IMR-90 (cell line): ENCODE data around the gene OR2T1. TPM values are rescaled to one million over a fixed set of nuclear protein-coding genes. Genes with fewer than 3 reads are reported as not detected.

ENCODE experiments used
- ATAC-seq: fragments of 200-7000 bp; cut with Tn5 transposase; 2 replicates; pipeline ENCODE4 v1.9.1; 2020; ENCODE audit warnings: low read depth, mild to moderate bottlenecking, moderate library complexity
- BruUV-seq: library from RNA; stranded (reverse); fragments of 400-500 nt; replicated peaks from 2 replicates; lab custom pipeline; 2021; lab: Mats Ljungman, UMichigan
- CTCF ChIA-PET: fragments of 300-600 bp; formaldehyde crosslinking; extraction: SDS; loops from one replicate; lab custom pipeline; 2021; ENCODE audit warnings: antibody characterized with exemption; lab: Yijun Ruan, JAX
- POLR2A ChIA-PET: fragments of 300-600 bp; sonication (Branson Sonifier 250); formaldehyde crosslinking; loops from one replicate; lab custom pipeline; 2022; ENCODE audit warnings: antibody characterized with exemption; ENCODE audit not compliant: unreplicated experiment; lab: Charles Lee
- DNase-seq: peaks from one replicate; pipeline ENCODE4 v3.0.0; 2013
- H2AFZ ChIP-seq: replicated peaks from 2 replicates; pipeline ENCODE3; 2013; ENCODE audit warnings: low read length, mild to moderate bottlenecking; ENCODE audit not compliant: poor library complexity
- H2AK5ac ChIP-seq: 2 replicates; pipeline ENCODE4 v1.6.1; 2013; ENCODE audit warnings: low read depth, low read length, inconsistent platforms
- H2AK9ac ChIP-seq: replicated peaks from 2 replicates; pipeline ENCODE3; 2013; ENCODE audit warnings: mild to moderate bottlenecking, low read depth, low read length, moderate library complexity; ENCODE audit not compliant: poor library complexity
- H2BK120ac ChIP-seq: 2 replicates; pipeline ENCODE4 v1.6.1; 2013; ENCODE audit warnings: low read depth, low read length, inconsistent platforms
- H2BK15ac ChIP-seq: 3 replicates; pipeline ENCODE4 v1.6.1; 2013; ENCODE audit warnings: low read depth, low read length, inconsistent platforms
- H2BK20ac ChIP-seq: 2 replicates; pipeline ENCODE4 v1.6.1; 2013; ENCODE audit warnings: low read depth, mild to moderate bottlenecking, inconsistent platforms, low read length, moderate library complexity
- H2BK5ac ChIP-seq: 2 replicates; pipeline ENCODE4 v1.6.1; 2013; ENCODE audit warnings: mild to moderate bottlenecking, low read depth, low read length, inconsistent platforms; ENCODE audit not compliant: poor library complexity, severe bottlenecking
- H3K14ac ChIP-seq: replicated peaks from 2 replicates; pipeline ENCODE4 v1.6.1; 2013; ENCODE audit warnings: low read depth, low read length, inconsistent platforms
- H3K18ac ChIP-seq: 2 replicates; pipeline ENCODE4 v1.6.1; 2013; ENCODE audit warnings: low read depth, low read length, control low read depth
- H3K23ac ChIP-seq: 2 replicates; pipeline ENCODE4 v1.6.1; 2013; ENCODE audit warnings: low read depth, low read length, inconsistent platforms
- H3K27ac ChIP-seq: 2 replicates; pipeline ENCODE4 v1.5.1; 2013; ENCODE audit warnings: mild to moderate bottlenecking, control low read depth, low read length; ENCODE audit not compliant: insufficient read depth
- H3K27me3 ChIP-seq: 2 replicates; pipeline ENCODE4 v1.6.1; 2013; ENCODE audit warnings: low read length; ENCODE audit not compliant: control insufficient read depth, insufficient read depth
- H3K36me3 ChIP-seq: 2 replicates; pipeline ENCODE4 v1.6.1; 2013; ENCODE audit warnings: low read length, mixed read lengths; ENCODE audit not compliant: control insufficient read depth, insufficient read depth
- H3K4ac ChIP-seq: 2 replicates; pipeline ENCODE4 v1.6.1; 2013; ENCODE audit warnings: low read depth, low read length, inconsistent platforms
- H3K4me1 ChIP-seq: 2 replicates; pipeline ENCODE4 v1.6.1; 2013; ENCODE audit warnings: low read length, mixed read lengths; ENCODE audit not compliant: control insufficient read depth, insufficient read depth
- H3K4me2 ChIP-seq: 2 replicates; pipeline ENCODE4 v1.6.1; 2013; ENCODE audit warnings: low read depth, mild to moderate bottlenecking, control low read depth, low read length, moderate library complexity
- H3K4me3 ChIP-seq: 2 replicates; pipeline ENCODE4 v1.5.1; 2013; ENCODE audit warnings: low read depth, mild to moderate bottlenecking, control low read depth, low read length, moderate library complexity; ENCODE audit not compliant: insufficient read depth
- H3K56ac ChIP-seq: 2 replicates; pipeline ENCODE4 v1.6.1; 2013; ENCODE audit warnings: low read length, inconsistent platforms; ENCODE audit not compliant: insufficient read depth; ENCODE audit errors: extremely low read depth
- H3K79me1 ChIP-seq, 2 experiments: 2 replicates each; pipeline ENCODE4 v1.6.1; 2013; ENCODE audit warnings: low read length in 2 of 2, inconsistent platforms in 1 of 2, low read depth in 1 of 2
- H3K9ac ChIP-seq: 2 replicates; pipeline ENCODE4 v1.6.1; 2013; ENCODE audit warnings: low read depth, low read length, control low read depth
- H3K9me1 ChIP-seq: 2 replicates; pipeline ENCODE4 v1.6.1; 2013; ENCODE audit warnings: low read length, inconsistent platforms; ENCODE audit not compliant: insufficient read depth
- H3K9me3 ChIP-seq: 2 replicates; pipeline ENCODE4 v1.6.1; 2013; ENCODE audit warnings: low read length; ENCODE audit not compliant: control insufficient read depth, insufficient read depth
- H4K20me1 ChIP-seq: 2 replicates; pipeline ENCODE4 v1.6.1; 2013; ENCODE audit warnings: low read length, inconsistent platforms; ENCODE audit not compliant: insufficient read depth
- H4K5ac ChIP-seq: 2 replicates; pipeline ENCODE4 v1.6.1; 2013; ENCODE audit warnings: mild to moderate bottlenecking, low read depth, low read length, control low read depth
- H4K8ac ChIP-seq, 2 experiments: 2 replicates each; pipeline ENCODE4 v1.6.1; 2013; ENCODE audit warnings: low read depth in 2 of 2, low read length in 2 of 2, control low read depth in 1 of 2, inconsistent platforms in 1 of 2
- H4K91ac ChIP-seq: 2 replicates; pipeline ENCODE4 v1.6.1; 2013; ENCODE audit warnings: low read depth, low read length, inconsistent platforms; ENCODE audit not compliant: insufficient read depth
- BHLHE40 ChIP-seq: fragments of 150-350 bp; IDR thresholded peaks from 2 replicates; pipeline ENCODE4 v1.6.1; 2016; ENCODE audit warnings: mild to moderate bottlenecking, low read depth, low read length
- CHD1 ChIP-seq: IDR thresholded peaks from 2 replicates; pipeline ENCODE4 v1.6.1; 2012; ENCODE audit warnings: low read depth, low read length, improper control_type of control experiment
- FOS ChIP-seq: fragments of 150-350 bp; IDR thresholded peaks from 2 replicates; pipeline ENCODE4 v1.6.1; 2016; ENCODE audit warnings: low read depth, low read length
- MAFK ChIP-seq: IDR thresholded peaks from 2 replicates; pipeline ENCODE4 v1.6.1; 2012; ENCODE audit warnings: low read depth, low read length, improper control_type of control experiment
- MXI1 ChIP-seq: IDR thresholded peaks from 2 replicates; pipeline ENCODE4 v1.6.1; 2012; ENCODE audit warnings: low read depth, mild to moderate bottlenecking, low read length, moderate library complexity, borderline replicate concordance
- NFE2L2 ChIP-seq: fragments of 150-350 bp; IDR thresholded peaks from 2 replicates; pipeline ENCODE4 v1.6.1; 2016; ENCODE audit warnings: low read depth, mild to moderate bottlenecking, low read length
- POLR2A ChIP-seq: IDR thresholded peaks from 2 replicates; pipeline ENCODE4 v1.6.1; 2012; ENCODE audit warnings: mild to moderate bottlenecking, low read depth, low read length
- RAD21 ChIP-seq: IDR thresholded peaks from 2 replicates; pipeline ENCODE4 v1.6.1; 2012; ENCODE audit warnings: low read length, improper control_type of control experiment
- RCOR1 ChIP-seq: IDR thresholded peaks from 2 replicates; pipeline ENCODE4 v1.6.1; 2012; ENCODE audit warnings: mild to moderate bottlenecking, low read length, improper control_type of control experiment; ENCODE audit not compliant: insufficient replicate concordance
- RFX5 ChIP-seq: IDR thresholded peaks from 2 replicates; pipeline ENCODE4 v1.8.0; 2012; ENCODE audit warnings: low read depth, mild to moderate bottlenecking, low read length, moderate library complexity
- WGBS, 2 experiments: methylation state at CpG; one replicate each; pipeline versions ENCODE4 v1.1.5 to v1.1.7; 2013; ENCODE audit warnings: missing lambda C conversion rate in 2 of 2; ENCODE audit not compliant: insufficient read length in 1 of 2; ENCODE audit errors: extremely low coverage in 2 of 2; 5-methylcytosine and 5-hydroxymethylcytosine counted together
- dilution Hi-C: fragments of 300-500 bp; cut with HindIII; formaldehyde crosslinking; loops from one replicate; pipeline ENCODE4 v1.14.3; 2018; ENCODE audit warnings: low sequenced_read_pairs; ENCODE audit not compliant: unreplicated experiment
- in situ Hi-C: fragments of 300-500 bp; cut with MboI; formaldehyde crosslinking; loops from 3 replicates; pipeline ENCODE4 v1.14.3; 2019; ENCODE audit warnings: low sequenced_read_pairs, inconsistent platforms, mixed read lengths
- intact Hi-C: fragments of 100-400 bp; cut with micrococcal nuclease; formaldehyde crosslinking; loops from 2 replicates; pipeline ENCODE4 v1.10.0; 2022
- polyA plus RNA-seq, 3 experiments: library from polyadenylated mRNA; depleted of rRNA; stranded (reverse); fragments of >200 nt; gene quantifications; 2 replicates each; pipeline ENCODE4 v1.2.3, GENCODE V29; 2012; ENCODE audit warnings: low replicate concordance in 1 of 3
- total RNA-seq: library from RNA; depleted of rRNA; stranded (reverse); fragments of >200 nt; gene quantifications from 2 replicates; pipeline ENCODE4 v1.2.3, GENCODE V29; 2012
- TF ChIP-seq, protein P1 (sequence below): conservative IDR thresholded peaks from 2 replicates; pipeline ENCODE4 v1.5.1; 2012; ENCODE audit warnings: mild to moderate bottlenecking, low read depth, low read length, improper control_type of control experiment
- TF ChIP-seq, protein P2 (sequence below): fragments of 150-350 bp; IDR thresholded peaks from 2 replicates; pipeline ENCODE4 v1.6.1; 2016; ENCODE audit warnings: low read depth, mild to moderate bottlenecking, low read length, moderate library complexity, borderline replicate concordance
- TF ChIP-seq, protein P3 (sequence below): fragments of 150-350 bp; IDR thresholded peaks from 2 replicates; pipeline ENCODE4 v1.6.1; 2017; ENCODE audit warnings: mild to moderate bottlenecking, antibody characterized with exemption, low read length, low read depth

The OR2T1 gene
- total and polyA plus RNA-seq, 2 of the 4 experiments (the other 2 are of a cell fraction): not detected

DNA sequence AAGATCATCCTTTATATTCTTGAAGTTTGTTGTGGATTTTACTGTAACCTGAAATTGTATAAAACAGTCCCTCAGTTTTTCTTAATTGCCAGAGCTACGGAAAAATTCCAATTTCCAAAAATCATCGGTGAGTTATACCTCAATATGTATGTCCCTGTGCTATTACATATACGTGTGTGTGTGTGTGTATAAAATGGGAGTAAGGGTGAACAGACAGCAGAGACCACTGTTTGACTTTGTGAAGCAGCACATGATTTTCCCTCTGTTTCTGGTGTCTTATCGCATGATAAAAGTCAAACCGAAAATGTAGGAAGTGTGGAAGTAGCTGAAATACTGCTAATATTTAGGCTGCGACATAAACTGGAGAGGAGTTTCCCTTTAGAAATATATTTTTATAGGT, 1.2 kb downstream of the OR2T1 start:
- POLR2A ChIA-PET: no interaction called here
- no peak for ATAC-seq

More for the DNA sequence above, 1.2 kb downstream of the OR2T1 start:
- peak; percentile 19 for DNase-seq
- WGBS, 2 experiments: 0% methylated on average over 1 of the region's 6 CpGs; no CpG with 5 or more reads in 1 of the 2 experiments
- Histone ChIP-seq H4K5ac (no peak overlapping the region), H3K14ac (no peak overlapping the region), H4K20me1 (no peaks in the 10 kb centered on the region), H2BK20ac (no peak overlapping the region), H2BK5ac (no peak overlapping the region), H2AK9ac (no peak overlapping the region), H3K4me3 (no peak overlapping the region), H3K56ac (no peak overlapping the region), H3K23ac (no peak overlapping the region), H3K27ac (no peak overlapping the region), H3K27me3 (no peaks in the 10 kb centered on the region), H3K79me1 (no peaks in the 10 kb centered on the region), H2BK120ac (no peak overlapping the region), H4K91ac (no peak overlapping the region), H3K36me3 (no peaks in the 10 kb centered on the region), H2AK5ac (no peak overlapping the region), H3K9ac (no peak overlapping the region), H3K4me2 (no peak overlapping the region), H2BK15ac (no peak overlapping the region), H4K8ac (no peak overlapping the region), H3K18ac (no peak overlapping the region), H3K4ac (no peak overlapping the region), H2AFZ (no peak overlapping the region), H3K9me3 (peaks cover 15% of the 10 kb centered on the region), H3K4me1 (no peaks in the 10 kb centered on the region), H3K9me1 (no peaks in the 10 kb centered on the region)
- BruUV-seq: no TSS peak
- CTCF ChIA-PET: no interaction called here
- in situ Hi-C loops (no loop called here), intact Hi-C loops (no loop called here), dilution Hi-C loops (no loop called here)
- TF ChIP-seq RAD21 (no peak), BHLHE40 (no peak), NFE2L2 (no peak), MAFK (no peak), RCOR1 (no peak), RFX5 (no peak), CHD1 (no peak), FOS (no peak), POLR2A (no peak), MXI1 (no peak)
- TF ChIP-seq, protein P1, sequence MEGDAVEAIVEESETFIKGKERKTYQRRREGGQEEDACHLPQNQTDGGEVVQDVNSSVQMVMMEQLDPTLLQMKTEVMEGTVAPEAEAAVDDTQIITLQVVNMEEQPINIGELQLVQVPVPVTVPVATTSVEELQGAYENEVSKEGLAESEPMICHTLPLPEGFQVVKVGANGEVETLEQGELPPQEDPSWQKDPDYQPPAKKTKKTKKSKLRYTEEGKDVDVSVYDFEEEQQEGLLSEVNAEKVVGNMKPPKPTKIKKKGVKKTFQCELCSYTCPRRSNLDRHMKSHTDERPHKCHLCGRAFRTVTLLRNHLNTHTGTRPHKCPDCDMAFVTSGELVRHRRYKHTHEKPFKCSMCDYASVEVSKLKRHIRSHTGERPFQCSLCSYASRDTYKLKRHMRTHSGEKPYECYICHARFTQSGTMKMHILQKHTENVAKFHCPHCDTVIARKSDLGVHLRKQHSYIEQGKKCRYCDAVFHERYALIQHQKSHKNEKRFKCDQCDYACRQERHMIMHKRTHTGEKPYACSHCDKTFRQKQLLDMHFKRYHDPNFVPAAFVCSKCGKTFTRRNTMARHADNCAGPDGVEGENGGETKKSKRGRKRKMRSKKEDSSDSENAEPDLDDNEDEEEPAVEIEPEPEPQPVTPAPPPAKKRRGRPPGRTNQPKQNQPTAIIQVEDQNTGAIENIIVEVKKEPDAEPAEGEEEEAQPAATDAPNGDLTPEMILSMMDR: no peak
- TF ChIP-seq, protein P2, sequence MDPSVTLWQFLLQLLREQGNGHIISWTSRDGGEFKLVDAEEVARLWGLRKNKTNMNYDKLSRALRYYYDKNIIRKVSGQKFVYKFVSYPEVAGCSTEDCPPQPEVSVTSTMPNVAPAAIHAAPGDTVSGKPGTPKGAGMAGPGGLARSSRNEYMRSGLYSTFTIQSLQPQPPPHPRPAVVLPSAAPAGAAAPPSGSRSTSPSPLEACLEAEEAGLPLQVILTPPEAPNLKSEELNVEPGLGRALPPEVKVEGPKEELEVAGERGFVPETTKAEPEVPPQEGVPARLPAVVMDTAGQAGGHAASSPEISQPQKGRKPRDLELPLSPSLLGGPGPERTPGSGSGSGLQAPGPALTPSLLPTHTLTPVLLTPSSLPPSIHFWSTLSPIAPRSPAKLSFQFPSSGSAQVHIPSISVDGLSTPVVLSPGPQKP: no peak
- TF ChIP-seq, protein P3, sequence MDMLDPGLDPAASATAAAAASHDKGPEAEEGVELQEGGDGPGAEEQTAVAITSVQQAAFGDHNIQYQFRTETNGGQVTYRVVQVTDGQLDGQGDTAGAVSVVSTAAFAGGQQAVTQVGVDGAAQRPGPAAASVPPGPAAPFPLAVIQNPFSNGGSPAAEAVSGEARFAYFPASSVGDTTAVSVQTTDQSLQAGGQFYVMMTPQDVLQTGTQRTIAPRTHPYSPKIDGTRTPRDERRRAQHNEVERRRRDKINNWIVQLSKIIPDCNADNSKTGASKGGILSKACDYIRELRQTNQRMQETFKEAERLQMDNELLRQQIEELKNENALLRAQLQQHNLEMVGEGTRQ: no peak
